ENCODE results near the gene HPD. TPM values are rescaled to one million over a fixed set of nuclear protein-coding genes. Genes with fewer than 3 reads are reported as not detected.

The HPD gene
- total and polyA plus RNA-seq, 4 donors: 0.17 to 0.72 (median 0.28) TPM

DNA sequence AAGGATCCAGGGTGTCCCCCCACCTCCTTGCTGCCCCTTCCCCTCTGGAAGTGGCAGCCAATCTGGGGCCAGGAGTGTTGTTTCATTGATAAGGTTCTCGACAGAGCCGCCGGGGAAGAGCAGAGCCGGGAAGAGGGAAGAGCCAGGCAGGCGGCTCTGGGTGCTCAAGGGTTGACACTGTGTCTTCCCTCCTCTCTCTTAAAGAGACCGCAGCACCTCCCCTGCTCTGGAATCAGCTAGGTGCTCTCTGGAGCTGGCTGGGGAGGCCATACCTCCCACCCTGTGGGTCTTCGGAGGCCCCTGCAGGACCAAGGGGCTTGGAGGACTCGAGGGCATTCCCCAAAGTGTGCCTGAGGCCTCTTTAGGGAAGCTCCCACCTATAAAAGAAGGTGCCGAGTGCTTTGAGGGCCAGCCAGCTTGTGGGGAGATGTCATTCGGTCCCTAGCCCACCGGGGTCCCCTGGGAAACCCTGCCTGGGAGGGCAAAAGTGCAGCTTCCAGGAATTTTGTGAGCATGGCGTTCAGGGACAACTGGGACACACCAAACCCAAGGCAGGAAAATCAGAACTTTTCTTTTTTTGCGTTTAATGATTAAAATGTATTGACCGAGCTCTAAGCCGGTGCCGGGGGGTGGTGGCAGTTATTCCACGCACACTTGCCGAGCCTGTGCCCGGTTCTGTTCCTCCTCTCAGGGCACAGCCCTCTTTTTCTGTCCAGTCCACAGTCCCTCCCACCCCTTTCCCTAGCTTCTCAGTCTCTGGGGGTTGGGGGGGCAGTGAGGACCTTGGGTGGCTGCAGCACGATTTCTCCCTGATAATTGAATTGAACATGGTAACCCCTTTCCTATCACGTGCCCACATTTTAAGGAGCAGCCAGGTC is 51.9 kb downstream of the HPD start:
- H3K36me3 ChIP-seq (ENCODE audit: control insufficient read depth, insufficient read depth, low read length): peaks cover 56% of the 10 kb centered on the region
- WGBS (ENCODE audit: insufficient coverage): 22% methylated on average over 15 of the region's 21 CpGs
- peak overlapping the region; percentile 33 for H3K27ac ChIP-seq (ENCODE audit: low read depth, low read length)
- DNase-seq (ENCODE audit: low read depth in 4 of 6, low spot score in 6 of 6): peak in 3 of 6 donors; percentile 12 to 72 (median 55)
- H3K4me3 ChIP-seq (ENCODE audit: low read depth, low read length): peak overlapping the region; percentile 71
- no peaks in the 10 kb centered on the region for H3K27me3 ChIP-seq (ENCODE audit: control insufficient read depth, insufficient read depth, low read length)
- no peaks in the 10 kb centered on the region for H3K9me3 ChIP-seq (ENCODE audit: control insufficient read depth, insufficient read depth, low read length)
- peaks cover 50% of the 10 kb centered on the region for H3K4me1 ChIP-seq (ENCODE audit: control insufficient read depth, insufficient read depth, low read length)

GRCh38 chr12:121806009-121806545 is 52.6 kb downstream of the HPD start:
- Histone ChIP-seq H3K4me3 (ENCODE audit: low read depth, low read length) (peak overlapping the region; percentile 71), H3K9me3 (ENCODE audit: control insufficient read depth, insufficient read depth, low read length) (no peaks in the 10 kb centered on the region), H3K36me3 (ENCODE audit: control insufficient read depth, insufficient read depth, low read length) (peaks cover 50% of the 10 kb centered on the region), H3K4me1 (ENCODE audit: control insufficient read depth, insufficient read depth, low read length) (peaks cover 46% of the 10 kb centered on the region), H3K27ac (ENCODE audit: low read depth, low read length) (peak overlapping the region; percentile 33), H3K27me3 (ENCODE audit: control insufficient read depth, insufficient read depth, low read length) (no peaks in the 10 kb centered on the region)
- WGBS (ENCODE audit: insufficient coverage): 3% methylated on average over 12 of the region's 16 CpGs
- peak in 2 of 6 donors; percentile 23 to 25 for DNase-seq (ENCODE audit: low read depth in 4 of 6, low spot score in 6 of 6)

GRCh38 chr12:121805171-121806008 is 53.3 kb downstream of the HPD start:
- peaks cover 44% of the 10 kb centered on the region for H3K36me3 ChIP-seq (ENCODE audit: control insufficient read depth, insufficient read depth, low read length)
- H3K9me3 ChIP-seq (ENCODE audit: control insufficient read depth, insufficient read depth, low read length): no peaks in the 10 kb centered on the region
- WGBS (ENCODE audit: insufficient coverage): 0% methylated on average over 9 of the region's 45 CpGs
- H3K4me3 ChIP-seq (ENCODE audit: low read depth, low read length): peak overlapping the region; percentile 71
- peaks cover 43% of the 10 kb centered on the region for H3K4me1 ChIP-seq (ENCODE audit: control insufficient read depth, insufficient read depth, low read length)
- H3K27me3 ChIP-seq (ENCODE audit: control insufficient read depth, insufficient read depth, low read length): no peaks in the 10 kb centered on the region
- peak overlapping the region; percentile 84 for H3K27ac ChIP-seq (ENCODE audit: low read depth, low read length)
- peak in 3 of 6 donors; percentile 15 to 75 (median 64) for DNase-seq (ENCODE audit: low read depth in 4 of 6, low spot score in 6 of 6)

DNA sequence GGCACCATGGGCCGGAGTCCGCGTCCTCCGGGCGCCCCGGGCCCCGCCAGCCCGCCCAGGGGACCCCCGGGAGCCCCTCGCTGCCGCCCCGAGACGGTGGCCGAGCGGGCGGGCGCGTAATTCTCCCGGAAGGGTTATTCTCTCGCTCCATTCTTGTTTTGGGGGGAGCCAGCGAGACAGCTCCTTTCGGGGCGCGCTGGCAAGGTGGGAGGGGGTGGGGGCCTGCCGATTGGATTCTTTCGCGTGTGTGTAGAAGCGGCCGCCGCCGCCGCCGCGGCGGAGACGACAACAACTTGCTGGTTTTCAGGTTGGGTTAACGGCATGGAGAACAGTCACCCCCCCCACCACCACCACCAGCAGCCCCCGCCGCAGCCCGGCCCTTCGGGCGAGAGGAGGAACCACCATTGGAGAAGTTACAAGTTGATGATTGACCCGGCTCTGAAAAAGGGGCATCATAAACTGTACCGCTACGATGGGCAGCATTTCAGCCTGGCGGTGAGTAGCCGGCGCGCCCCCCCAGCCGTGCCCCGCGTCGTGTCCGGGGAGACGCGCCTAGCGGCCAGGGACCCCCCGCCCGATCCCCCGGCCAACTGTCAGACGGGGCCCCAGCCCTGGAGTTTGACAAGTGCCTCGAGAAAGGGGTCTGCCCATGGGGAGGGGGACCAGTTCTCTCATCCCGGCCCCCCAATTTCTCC is 54.1 kb downstream of the HPD start:
- WGBS (ENCODE audit: insufficient coverage): under 1% methylated on average over 50 of the region's 63 CpGs
- peak overlapping the region; percentile 71 for H3K4me3 ChIP-seq (ENCODE audit: low read depth, low read length)
- peak overlapping the region; percentile 84 for H3K27ac ChIP-seq (ENCODE audit: low read depth, low read length)

GRCh38 chr12:121803861-121804416 is 54.7 kb downstream of the HPD start, which contains the start of gene SETD1B:
TSS of gene SETD1B (plus strand) at chr12:121804009. CDS start at chr12:121804738, 729 bp downstream.
- DNase-seq (ENCODE audit: low read depth in 4 of 6, low spot score in 6 of 6): peak in 3 of 6 donors; percentile 22 to 87 (median 75)
- WGBS (ENCODE audit: insufficient coverage): under 1% methylated on average over 74 of the region's 74 CpGs
- Histone ChIP-seq H3K27ac (ENCODE audit: low read depth, low read length) (peak within 1 kb of the TSS; percentile 99), H3K4me3 (ENCODE audit: low read depth, low read length) (peak within 1 kb of the TSS; percentile 80), H3K36me3 (ENCODE audit: control insufficient read depth, insufficient read depth, low read length) (peaks cover 33% of the 10 kb centered on the region), H3K4me1 (ENCODE audit: control insufficient read depth, insufficient read depth, low read length) (peaks cover 50% of the 10 kb centered on the region), H3K27me3 (ENCODE audit: control insufficient read depth, insufficient read depth, low read length) (no peaks in the 10 kb centered on the region), H3K9me3 (ENCODE audit: control insufficient read depth, insufficient read depth, low read length) (no peaks in the 10 kb centered on the region)

More for the DNA sequence above, 54.1 kb downstream of the HPD start:
- Histone ChIP-seq H3K4me1 (ENCODE audit: control insufficient read depth, insufficient read depth, low read length) (peaks cover 45% of the 10 kb centered on the region), H3K9me3 (ENCODE audit: control insufficient read depth, insufficient read depth, low read length) (no peaks in the 10 kb centered on the region), H3K36me3 (ENCODE audit: control insufficient read depth, insufficient read depth, low read length) (peaks cover 39% of the 10 kb centered on the region), H3K27me3 (ENCODE audit: control insufficient read depth, insufficient read depth, low read length) (no peaks in the 10 kb centered on the region)
- peak in 3 of 6 donors; percentile 22 to 68 (median 66) for DNase-seq (ENCODE audit: low read depth in 4 of 6, low spot score in 6 of 6)

DNA sequence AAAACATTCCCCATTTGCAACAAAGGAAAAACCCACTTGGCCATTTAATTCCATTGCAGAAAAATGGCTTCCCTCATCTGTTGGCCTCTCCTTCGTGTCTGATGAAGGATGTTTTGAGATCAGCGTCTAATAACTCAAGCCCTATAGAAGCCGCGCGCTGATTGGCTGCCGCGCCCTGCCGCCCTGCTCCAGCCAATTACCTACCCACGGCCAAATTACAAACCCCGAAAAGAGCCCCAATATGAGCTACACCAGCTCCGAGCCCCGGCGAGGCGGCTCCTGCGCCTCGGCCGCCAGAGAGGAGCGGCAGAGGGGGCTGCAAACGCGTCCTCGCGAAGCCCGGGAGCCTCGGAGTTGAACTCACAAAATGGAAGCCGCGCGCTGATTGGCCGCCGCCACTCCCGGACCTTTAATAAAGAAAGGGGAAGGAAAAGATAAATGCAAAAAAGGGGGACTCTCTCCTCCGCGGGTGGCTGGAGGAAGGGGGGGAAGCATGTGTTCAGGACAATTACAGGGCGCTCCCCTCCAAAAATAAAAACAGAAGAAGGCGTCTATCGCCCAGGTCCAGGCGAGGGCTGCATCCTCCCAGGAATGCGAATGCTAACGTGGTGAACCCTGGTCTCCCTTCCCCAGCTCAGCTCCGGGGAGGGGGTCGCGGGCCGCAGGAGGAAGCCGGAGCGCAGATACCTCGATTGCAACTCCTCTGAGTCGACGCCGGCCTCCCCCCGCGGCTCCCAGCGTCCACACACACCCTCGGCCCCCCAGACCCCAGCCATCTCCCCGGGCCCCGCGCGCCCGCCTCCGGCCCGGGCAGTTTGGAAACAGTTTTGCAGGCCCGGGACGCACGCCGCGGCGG is 55.6 kb downstream of the HPD start:
- Histone ChIP-seq H3K27ac (ENCODE audit: low read depth, low read length) (peak overlapping the region; percentile 99), H3K4me1 (ENCODE audit: control insufficient read depth, insufficient read depth, low read length) (peaks cover 57% of the 10 kb centered on the region), H3K9me3 (ENCODE audit: control insufficient read depth, insufficient read depth, low read length) (no peaks in the 10 kb centered on the region), H3K4me3 (ENCODE audit: low read depth, low read length) (peak overlapping the region; percentile 80), H3K36me3 (ENCODE audit: control insufficient read depth, insufficient read depth, low read length) (peaks cover 30% of the 10 kb centered on the region), H3K27me3 (ENCODE audit: control insufficient read depth, insufficient read depth, low read length) (no peaks in the 10 kb centered on the region)
- DNase-seq (ENCODE audit: low read depth in 4 of 6, low spot score in 6 of 6): peak; percentile 89 to 99 (median 96)
- under 1% methylated on average over 45 of the region's 65 CpGs for WGBS (ENCODE audit: insufficient coverage)

DNA sequence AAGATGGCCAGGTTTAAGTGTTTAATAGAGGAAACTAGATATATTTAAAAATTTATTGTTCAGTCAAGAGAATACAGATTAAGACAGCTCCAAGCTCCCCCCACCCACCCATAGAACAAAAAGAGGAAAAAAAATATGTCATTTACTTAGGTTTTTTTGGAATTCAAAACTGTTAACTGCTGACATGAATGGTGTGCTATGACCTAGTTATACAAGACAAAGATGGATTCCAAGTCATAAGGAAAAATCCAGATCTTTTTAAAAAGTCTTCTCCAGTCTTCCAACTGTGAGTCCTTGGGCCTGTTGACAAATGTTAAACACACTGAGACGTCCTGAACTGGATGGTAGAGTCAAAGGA is 56.2 kb downstream of the HPD start:
- no peak for DNase-seq (ENCODE audit: low read depth in 4 of 6, low spot score in 6 of 6)
- H3K27me3 ChIP-seq (ENCODE audit: control insufficient read depth, insufficient read depth, low read length): no peaks in the 10 kb centered on the region
- H3K4me1 ChIP-seq (ENCODE audit: control insufficient read depth, insufficient read depth, low read length): peaks cover 57% of the 10 kb centered on the region
- H3K27ac ChIP-seq (ENCODE audit: low read depth, low read length): peak overlapping the region; percentile 99
- H3K36me3 ChIP-seq (ENCODE audit: control insufficient read depth, insufficient read depth, low read length): peaks cover 28% of the 10 kb centered on the region
- H3K4me3 ChIP-seq (ENCODE audit: low read depth, low read length): peak overlapping the region; percentile 80
- H3K9me3 ChIP-seq (ENCODE audit: control insufficient read depth, insufficient read depth, low read length): no peaks in the 10 kb centered on the region
- WGBS (ENCODE audit: insufficient coverage): 0% methylated on average over 1 of the region's 1 CpG
